H1 (cell line): ENCODE measurements around the gene OASL. TPM values are rescaled to one million over a fixed set of nuclear protein-coding genes. Genes with fewer than 3 reads are reported as not detected.
A peak's percentile ranks its signal among the peaks of the same experiment; 100 is the strongest.

Experiments used
- CTCF ChIA-PET: fragments of 300-600 bp; sonication (Branson Sonifier 250); formaldehyde crosslinking; loops from one replicate; lab custom pipeline; 2021; ENCODE audit not compliant: partially characterized antibody; lab: Charles Lee
- POLR2A ChIA-PET: fragments of 300-600 bp; sonication (Branson Sonifier 250); formaldehyde crosslinking; loops from one replicate; lab custom pipeline; 2021; ENCODE audit warnings: inconsistent platforms; ENCODE audit not compliant: partially characterized antibody; lab: Charles Lee
- DNase-seq, 2 experiments: peaks; one replicate each; pipeline versions ENCODE4 v3.0.0 to v3.0.0-alpha.2; 2010 to 2022; ENCODE audit warnings: low spot score in 2 of 2, low read depth in 1 of 2, mixed read lengths in 1 of 2
- FAIRE-seq: peaks from 2 replicates; lab custom pipeline; 2011; peaks lifted over from hg19 to GRCh38; lab: Jason Lieb, UNC
- H2AFZ ChIP-seq: 2 replicates; pipeline ENCODE4 v1.8.1; 2012; ENCODE audit warnings: low read length, inconsistent platforms
- H2AK5ac ChIP-seq: 2 replicates; pipeline ENCODE4 v1.6.1; 2013; ENCODE audit warnings: low read depth, low read length
- H2BK120ac ChIP-seq: replicated peaks from 2 replicates; pipeline ENCODE3; 2013; ENCODE audit warnings: low read depth, low read length, inconsistent platforms
- H2BK12ac ChIP-seq: 2 replicates; pipeline ENCODE4 v1.6.1; 2013; ENCODE audit warnings: low read depth, low read length
- H2BK15ac ChIP-seq: 2 replicates; pipeline ENCODE4 v1.6.1; 2013; ENCODE audit warnings: low read length
- H2BK20ac ChIP-seq: 2 replicates; pipeline ENCODE4 v1.6.1; 2013; ENCODE audit warnings: low read length
- H2BK5ac ChIP-seq: 2 replicates; pipeline ENCODE4 v1.6.1; 2013; ENCODE audit warnings: low read depth, low read length
- H3K14ac ChIP-seq: 2 replicates; pipeline ENCODE4 v1.6.1; 2013; ENCODE audit warnings: inconsistent platforms; ENCODE audit not compliant: insufficient read length
- H3K18ac ChIP-seq: 2 replicates; pipeline ENCODE4 v1.6.1; 2013; ENCODE audit warnings: low read length; ENCODE audit errors: extremely low read depth
- H3K23ac ChIP-seq: 2 replicates; pipeline ENCODE4 v1.6.1; 2013; ENCODE audit warnings: inconsistent platforms; ENCODE audit not compliant: insufficient read length
- H3K23me2 ChIP-seq: 2 replicates; pipeline ENCODE4 v1.6.1; 2013; ENCODE audit warnings: low read depth, low read length
- H3K27ac ChIP-seq: 2 replicates; pipeline ENCODE4 v1.6.1; 2011; ENCODE audit warnings: low read depth, low read length, inconsistent platforms
- H3K27me3 ChIP-seq, 4 experiments: replicated peaks in 1 of 4; 1 replicate in 1 of 4; 2 replicates in 3 of 4; pipeline versions ENCODE4 v1.6.1 to v1.8.1; 2011 to 2013; ENCODE audit warnings: low read length in 3 of 4, mild to moderate bottlenecking in 3 of 4, inconsistent platforms in 2 of 4, mixed read lengths in 2 of 4, moderate library complexity in 1 of 4; ENCODE audit not compliant: control insufficient read depth in 3 of 4, insufficient read depth in 3 of 4; ENCODE audit errors: extremely low read depth in 1 of 4
- H3K36me3 ChIP-seq, 4 experiments: 2 replicates each; pipeline versions ENCODE4 v1.6.1 to v1.8.1; 2011 to 2013; ENCODE audit warnings: mild to moderate bottlenecking in 4 of 4, low read length in 3 of 4, moderate library complexity in 2 of 4, control low read depth in 1 of 4, inconsistent platforms in 1 of 4; ENCODE audit not compliant: insufficient read depth in 4 of 4, control insufficient read depth in 2 of 4
- H3K4ac ChIP-seq: replicated peaks from 2 replicates; pipeline ENCODE3; 2013; ENCODE audit warnings: low read length, low read depth, mixed read lengths, inconsistent platforms; ENCODE audit not compliant: insufficient read length
- H3K4me1 ChIP-seq, 4 experiments: replicated peaks in 1 of 4; 1 replicate in 1 of 4; 2 replicates in 3 of 4; pipeline versions ENCODE4 v1.6.1 to v1.8.1; 2011 to 2013; ENCODE audit warnings: low read length in 3 of 4, inconsistent platforms in 2 of 4, mixed read lengths in 1 of 4; ENCODE audit not compliant: insufficient read depth in 4 of 4, control insufficient read depth in 3 of 4
- H3K4me2 ChIP-seq, 2 experiments: 2 replicates each; pipeline versions ENCODE4 v1.6.1 to v1.8.1; 2011 to 2013; ENCODE audit warnings: low read depth in 2 of 2, low read length in 2 of 2, control low read depth in 1 of 2, inconsistent platforms in 1 of 2, mild to moderate bottlenecking in 1 of 2; ENCODE audit not compliant: insufficient read depth in 1 of 2
- H3K4me3 ChIP-seq, 4 experiments: fragments of 200-600, 300-600 bp in 1 of 4; sonication (generic), shearing (Covaris generic), sonication (Bioruptor Twin) in 1 of 4; 2 replicates each; pipeline versions ENCODE4 v1.5.1 to v1.8.1; 2011 to 2016; ENCODE audit warnings: low read length in 4 of 4, low read depth in 3 of 4, control low read depth in 2 of 4, inconsistent platforms in 2 of 4, mild to moderate bottlenecking in 2 of 4, mixed read lengths in 1 of 4, moderate library complexity in 1 of 4; ENCODE audit not compliant: insufficient read depth in 2 of 4; ENCODE audit errors: extremely low read depth in 1 of 4
- H3K56ac ChIP-seq: replicated peaks from 2 replicates; pipeline ENCODE3; 2013; ENCODE audit warnings: low read depth, mild to moderate bottlenecking, mixed read lengths, low read length, inconsistent platforms; ENCODE audit not compliant: insufficient read length
- H3K79me1 ChIP-seq: 2 replicates; pipeline ENCODE4 v1.6.1; 2013; ENCODE audit warnings: low read depth, low read length, control low read depth
- H3K79me2 ChIP-seq, 2 experiments: 2 replicates each; pipeline versions ENCODE4 v1.6.1 to v1.8.1; 2012 to 2013; ENCODE audit warnings: low read length in 2 of 2, mild to moderate bottlenecking in 2 of 2, inconsistent platforms in 1 of 2; ENCODE audit not compliant: insufficient read depth in 2 of 2, control insufficient read depth in 1 of 2
- H3K9ac ChIP-seq, 4 experiments: replicated peaks in 1 of 4; 1 replicate in 1 of 4; 2 replicates in 3 of 4; pipeline versions ENCODE4 v1.6.1 to v1.8.1; 2011 to 2013; ENCODE audit warnings: low read depth in 3 of 4, low read length in 3 of 4, control low read depth in 2 of 4, mild to moderate bottlenecking in 2 of 4, moderate library complexity in 2 of 4, inconsistent platforms in 1 of 4; ENCODE audit errors: extremely low read depth in 1 of 4
- H3K9me3 ChIP-seq, 2 experiments: 2 replicates each; pipeline versions ENCODE4 v1.6.1 to v1.8.1; 2012 to 2013; ENCODE audit warnings: mild to moderate bottlenecking in 2 of 2, moderate library complexity in 2 of 2, control low read depth in 1 of 2, inconsistent platforms in 1 of 2, low read depth in 1 of 2, low read length in 1 of 2, mixed read lengths in 1 of 2; ENCODE audit not compliant: insufficient read depth in 2 of 2
- H4K20me1 ChIP-seq, 2 experiments: replicated peaks in 1 of 2; 2 replicates each; pipeline versions ENCODE3 to v1.8.1; 2011 to 2013; ENCODE audit warnings: inconsistent platforms in 2 of 2, low read length in 2 of 2, mild to moderate bottlenecking in 1 of 2; ENCODE audit not compliant: insufficient read depth in 2 of 2, control insufficient read depth in 1 of 2
- H4K5ac ChIP-seq: 2 replicates; pipeline ENCODE4 v1.6.1; 2013; ENCODE audit warnings: low read length, low read depth, mixed read lengths, inconsistent platforms; ENCODE audit not compliant: insufficient read length
- H4K8ac ChIP-seq: 2 replicates; pipeline ENCODE4 v1.8.0; 2013; ENCODE audit warnings: mild to moderate bottlenecking, moderate library complexity, low read length, inconsistent platforms; ENCODE audit not compliant: insufficient read depth; ENCODE audit errors: extremely low read depth
- H4K91ac ChIP-seq: replicated peaks from 2 replicates; pipeline ENCODE3; 2013; ENCODE audit warnings: low read length, mixed read lengths, inconsistent platforms; ENCODE audit not compliant: insufficient read length
- EGR1 ChIP-seq: IDR thresholded peaks from 2 replicates; pipeline ENCODE4 v1.6.1; 2011; ENCODE audit warnings: low read depth, low read length, borderline replicate concordance
- GABPA ChIP-seq: IDR thresholded peaks from 2 replicates; pipeline ENCODE4 v1.6.1; 2011; ENCODE audit warnings: mild to moderate bottlenecking, low read length, moderate library complexity, borderline replicate concordance; ENCODE audit not compliant: insufficient read depth
- RFX5 ChIP-seq: IDR thresholded peaks from 2 replicates; pipeline ENCODE4 v1.6.1; 2011; ENCODE audit warnings: low read depth, low read length, improper control_type of control experiment, borderline replicate concordance
- WGBS, 2 experiments: shearing (Covaris generic) in 1 of 2; methylation state at CpG; one replicate each; pipeline versions ENCODE4 v1.1.6 to v1.1.7; 2013 to 2015; ENCODE audit warnings: low lambda C conversion rate in 2 of 2, mixed read lengths in 2 of 2, inconsistent platforms in 1 of 2, low coverage in 1 of 2, missing lambda C conversion rate in 1 of 2; ENCODE audit not compliant: insufficient replicate concordance in 2 of 2, insufficient coverage in 1 of 2, insufficient read length in 1 of 2; ENCODE audit errors: extremely low coverage in 1 of 2, missing lambda C conversion rate in 1 of 2; 5-methylcytosine and 5-hydroxymethylcytosine counted together
- polyA plus RNA-seq, 7 experiments: library from polyadenylated mRNA; depleted of rRNA in 3 of 7; stranded (reverse) in 5 of 7; unstranded in 2 of 7; fragments of >200 nt in 5 of 7; fragments of 200-250 nt in 2 of 7; gene quantifications; 1 replicate in 5 of 7; 2 replicates in 1 of 7; 4 replicates in 1 of 7; pipeline versions ENCODE4 v1.2.1 to v1.2.3, GENCODE V29; 2011 to 2013; ENCODE audit warnings: missing spikeins in 2 of 7, mixed read lengths in 2 of 7
- total RNA-seq: library from RNA; stranded (reverse); fragmentation: NEBNext Ultra II Directional; extraction: Animal tissue kit (Norgen Biotek cat#: 25700); gene quantifications from 2 replicates; pipeline ENCODE4 v1.2.1, GENCODE V29; 2021

Gene OASL
- total and polyA plus RNA-seq, 2 of the 8 experiments (the other 6 are each of a cell fraction or from before 2014, with no cell fraction given): not detected

GRCh38 chr12:121079736-121080272 lies 40.8 kb upstream of the OASL start:
- H3K9me3 ChIP-seq: peaks cover 4 to 9% of the 10 kb centered on the region in 2 experiments; a peak in 2 of 4 replicates
- H3K4me3 ChIP-seq: no peak overlapping the region
- no peak overlapping the region for H3K23ac ChIP-seq
- H3K4ac ChIP-seq: no peak overlapping the region
- no peak overlapping the region for H4K5ac ChIP-seq
- H3K4me1 ChIP-seq: no peaks in the 10 kb centered on the region
- H2AFZ ChIP-seq: no peak overlapping the region
- no peak overlapping the region for H2BK120ac ChIP-seq
- H2AK5ac ChIP-seq: no peak overlapping the region
- FAIRE-seq (no peak), DNase-seq (peak in 1 of 2 experiments; percentile 29)
- H3K27me3 ChIP-seq: peaks cover 0 to 2% (median 0%) of the 10 kb centered on the region in 4 experiments; a peak in 1 of 7 replicates
- no peak overlapping the region for H2BK15ac ChIP-seq
- H2BK5ac ChIP-seq: no peak overlapping the region
- no peak overlapping the region for H4K8ac ChIP-seq
- POLR2A ChIA-PET: no interaction called here
- no peak overlapping the region for H2BK20ac ChIP-seq
- no peaks in the 10 kb centered on the region for H3K79me1 ChIP-seq
- CTCF ChIA-PET: interaction anchor here (1.2 to 3.2 kb wide), 5 partner anchors 11 to 75 kb away, joined by 3 to 19 read pairs (median 4); no protein-coding TSS in a partner anchor
- H4K20me1 ChIP-seq: no peaks in the 10 kb centered on the region
- no peak for TF ChIP-seq GABPA
- no peak for TF ChIP-seq RFX5
- no peak for TF ChIP-seq EGR1
- TF ChIP-seq, all 59 proteins: peak for 0
- H3K14ac ChIP-seq: no peak overlapping the region
- no peak overlapping the region for H2BK12ac ChIP-seq
- H3K9ac ChIP-seq: no peak overlapping the region
- H3K18ac ChIP-seq: no peak overlapping the region
- no peak overlapping the region for H4K91ac ChIP-seq
- 86% methylated on average over 13 of the region's 13 CpGs; no CpG with 5 or more reads in 1 of the 2 experiments for WGBS, 2 experiments
- no peak overlapping the region for H3K4me2 ChIP-seq
- no peaks in the 10 kb centered on the region for H3K36me3 ChIP-seq
- H3K27ac ChIP-seq: no peak overlapping the region
- H3K56ac ChIP-seq: no peak overlapping the region
- no peaks in the 10 kb centered on the region for H3K79me2 ChIP-seq
- no peaks in the 10 kb centered on the region for H3K23me2 ChIP-seq
